ENCODE data around the gene VWA5B1.

VWA5B1 gene

GRCh38 chr1:20349971-20350370 is 59.3 kb downstream of the VWA5B1 start:
- no peak for FAIRE-seq

- no peak for FAIRE-seq
Observed at GRCh38 chr1:20350421-20350820, 59.7 kb downstream of the VWA5B1 start.

- no peak for FAIRE-seq
Observed at GRCh38 chr1:20351911-20352701, 61.4 kb downstream of the VWA5B1 start.

GRCh38 chr1:20353836-20354235 is 63.2 kb downstream of the VWA5B1 start:
- no peak for FAIRE-seq

- FAIRE-seq = no peak
Observed at GRCh38 chr1:20354610-20355009, 63.9 kb downstream of the VWA5B1 start.

GRCh38 chr1:20355101-20355827 is 64.6 kb downstream of the VWA5B1 start:
- no peak for FAIRE-seq

GRCh38 chr1:20355828-20356735 is 65.4 kb downstream of the VWA5B1 start:
- no peak for FAIRE-seq

- no peak for FAIRE-seq
Observed at GRCh38 chr1:20356850-20357459, 66.3 kb downstream of the VWA5B1 start.

- FAIRE-seq = no peak
Observed at GRCh38 chr1:20357796-20358195, 67.1 kb downstream of the VWA5B1 start.

GRCh38 chr1:20358761-20359263 is 68.1 kb downstream of the VWA5B1 start:
- FAIRE-seq = no peak

- FAIRE-seq = no peak
Observed at GRCh38 chr1:20359451-20360330, 69.0 kb downstream of the VWA5B1 start.

GRCh38 chr1:20361401-20361800 is 70.7 kb downstream of the VWA5B1 start:
- FAIRE-seq = no peak

- FAIRE-seq = no peak
Observed at GRCh38 chr1:20361805-20362381, 71.2 kb downstream of the VWA5B1 start.

GRCh38 chr1:20362856-20363255 is 72.2 kb downstream of the VWA5B1 start:
- FAIRE-seq = peak; percentile 80

GRCh38 chr1:20365421-20366055 is 74.9 kb downstream of the VWA5B1 start:
- no peak for FAIRE-seq

- FAIRE-seq = no peak
Observed at GRCh38 chr1:20366056-20366462, 75.4 kb downstream of the VWA5B1 start.

- no peak for FAIRE-seq
Observed at GRCh38 chr1:20366463-20367115, 75.9 kb downstream of the VWA5B1 start.

- FAIRE-seq = no peak
Observed at GRCh38 chr1:20367116-20367585, 76.5 kb downstream of the VWA5B1 start.

- FAIRE-seq = no peak
Observed at GRCh38 chr1:20367626-20368025, 77.0 kb downstream of the VWA5B1 start.

Data from G401.6 (cell line).